HepG2 (cell line): ENCODE data around the gene TRPM5. TPM values are rescaled to one million over a fixed set of nuclear protein-coding genes. Genes with fewer than 3 reads are reported as not detected.

ENCODE experiments used
- ATAC-seq: fragments of 200-7000 bp; cut with Tn5 transposase; 3 replicates; pipeline ENCODE4 v1.9.1; 2020; ENCODE audit warnings: mild to moderate bottlenecking, moderate library complexity
- BruUV-seq: library from RNA; stranded (reverse); fragments of 400-500 nt; replicated peaks from 2 replicates; lab custom pipeline; 2021; lab: Mats Ljungman, UMichigan
- CTCF ChIA-PET: fragments of 300-600 bp; formaldehyde crosslinking; extraction: SDS; loops from one replicate; lab custom pipeline; 2021; ENCODE audit warnings: low total read pairs, inconsistent platforms, low intra/inter-chr PET ratio; lab: Yijun Ruan, JAX
- POLR2A ChIA-PET: fragments of 350-600 bp; sonication (Branson Sonifier 250); formaldehyde crosslinking; loops from one replicate; lab custom pipeline; 2020; ENCODE audit warnings: antibody characterized with exemption, inconsistent platforms; lab: Yijun Ruan, JAX
- DNase-seq: peaks from one replicate; pipeline ENCODE4 v3.0.0-alpha.2; 2015; ENCODE audit warnings: low spot score
- FAIRE-seq: peaks from 3 replicates; lab custom pipeline; 2011; peaks lifted over from hg19 to GRCh38; lab: Jason Lieb, UNC
- H2AFZ ChIP-seq: one replicate; pipeline ENCODE4 v1.6.1; 2011; ENCODE audit warnings: low read length, inconsistent platforms
- H3K27ac ChIP-seq: fragments of 300-600 bp; 3 replicates; pipeline ENCODE4 v1.8.0; 2011; ENCODE audit warnings: mixed run types, mild to moderate bottlenecking, mixed read lengths, low read length, inconsistent platforms; ENCODE audit not compliant: insufficient read depth; ENCODE audit errors: extremely low read length
- H3K27me3 ChIP-seq, 2 experiments: fragments of 200-600 bp in 1 of 2; 2 replicates in 1 of 2; 3 replicates in 1 of 2; pipeline versions ENCODE4 v1.6.0 to v1.8.0; 2011; ENCODE audit warnings: low read length in 2 of 2, mild to moderate bottlenecking in 2 of 2, moderate library complexity in 2 of 2, inconsistent platforms in 1 of 2; ENCODE audit not compliant: insufficient read depth in 2 of 2, control insufficient read depth in 1 of 2
- H3K36me3 ChIP-seq, 2 experiments: fragments of 200-600 bp in 1 of 2; replicated peaks in 1 of 2; 2 replicates in 1 of 2; 3 replicates in 1 of 2; pipeline versions ENCODE4 v1.5.1 to v1.8.0; 2011; ENCODE audit warnings: low read length in 2 of 2, inconsistent platforms in 1 of 2; ENCODE audit not compliant: insufficient read depth in 2 of 2, control insufficient read depth in 1 of 2
- H3K4me1 ChIP-seq: 2 replicates; pipeline ENCODE4 v1.5.1; 2012; ENCODE audit warnings: low read length, inconsistent platforms; ENCODE audit not compliant: insufficient read depth
- H3K4me2 ChIP-seq: 2 replicates; pipeline ENCODE4 v1.6.0; 2011; ENCODE audit warnings: low read depth, low read length, inconsistent platforms
- H3K4me3 ChIP-seq, 3 experiments: fragments of 200-600 bp in 1 of 3; sonication (generic), shearing (Covaris generic) in 1 of 3; replicated peaks in 1 of 3; 2 replicates each; pipeline ENCODE4 v1.5.1; 2011 to 2016; ENCODE audit warnings: low read length in 3 of 3, inconsistent platforms in 2 of 3, low read depth in 2 of 3, mild to moderate bottlenecking in 2 of 3, control low read depth in 1 of 3, mixed read lengths in 1 of 3; ENCODE audit not compliant: insufficient read depth in 1 of 3
- H3K79me2 ChIP-seq: one replicate; pipeline ENCODE4 v1.6.1; 2011; ENCODE audit warnings: low read length, inconsistent platforms; ENCODE audit not compliant: insufficient read depth
- H3K9ac ChIP-seq: 2 replicates; pipeline ENCODE4 v1.6.0; 2011; ENCODE audit warnings: mild to moderate bottlenecking, low read depth, low read length, inconsistent platforms; ENCODE audit not compliant: insufficient read depth
- H3K9me3 ChIP-seq: 2 replicates; pipeline ENCODE4 v1.5.1; 2012; ENCODE audit warnings: mild to moderate bottlenecking, low read length
- H4K20me1 ChIP-seq: 2 replicates; pipeline ENCODE4 v1.6.0; 2011; ENCODE audit warnings: inconsistent platforms, mild to moderate bottlenecking, low read length, moderate library complexity; ENCODE audit not compliant: insufficient read depth
- GZF1 ChIP-seq: sonication (generic); formaldehyde crosslinking; IDR thresholded peaks from 2 replicates; pipeline ENCODE4 v1.5.1; 2020; ENCODE audit warnings: mild to moderate bottlenecking, missing genetic modification reagents
- PHF20 ChIP-seq: sonication (generic); formaldehyde crosslinking; IDR thresholded peaks from 2 replicates; pipeline ENCODE4 v1.5.0; 2020; ENCODE audit warnings: mild to moderate bottlenecking, missing genetic modification reagents
- RELA ChIP-seq: sonication (generic); formaldehyde crosslinking; IDR thresholded peaks from 2 replicates; pipeline ENCODE4 v1.4.0; 2020; ENCODE audit warnings: missing genetic modification reagents
- ZKSCAN8 ChIP-seq: IDR thresholded peaks from 2 replicates; pipeline ENCODE4 v1.6.1; 2016; ENCODE audit warnings: borderline replicate concordance, missing genetic modification reagents, missing compliant biosample characterization
- ZNF17 ChIP-seq: sonication (generic); formaldehyde crosslinking; IDR thresholded peaks from 2 replicates; pipeline ENCODE4 v1.5.0; 2020; ENCODE audit warnings: mild to moderate bottlenecking, missing genetic modification reagents
- ZNF589 ChIP-seq: sonication (generic); formaldehyde crosslinking; conservative IDR thresholded peaks from 2 replicates; pipeline ENCODE4 v1.8.0; 2022; ENCODE audit warnings: mild to moderate bottlenecking, moderate library complexity, missing genetic modification reagents
- ZNF878 ChIP-seq: sonication (generic); formaldehyde crosslinking; IDR thresholded peaks from 2 replicates; pipeline ENCODE4 v1.8.1; 2023; ENCODE audit warnings: mild to moderate bottlenecking, missing genetic modification reagents, moderate library complexity
- ZSCAN21 ChIP-seq: sonication (generic); formaldehyde crosslinking; IDR thresholded peaks from 2 replicates; pipeline ENCODE4 v1.8.0; 2022; ENCODE audit warnings: mild to moderate bottlenecking, missing genetic modification reagents, moderate library complexity, borderline replicate concordance
- ZSCAN30 ChIP-seq: sonication (generic); formaldehyde crosslinking; IDR thresholded peaks from 2 replicates; pipeline ENCODE4 v1.5.0; 2020; ENCODE audit warnings: mild to moderate bottlenecking, missing genetic modification reagents
- WGBS: methylation state at CpG from one replicate; pipeline ENCODE4 v1.1.6; 2017; ENCODE audit warnings: low lambda C conversion rate; 5-methylcytosine and 5-hydroxymethylcytosine counted together
- in situ Hi-C: cut with HindIII; loops from 2 replicates; pipeline ENCODE4 v1.10.0; 2017; ENCODE audit warnings: low pct_unique_long_range_greater_than_20kb; ENCODE audit not compliant: extremely low pct_ligation_motif_present
- intact Hi-C: fragments of 100-400 bp; cut with micrococcal nuclease; formaldehyde crosslinking; loops from one replicate; pipeline ENCODE4 v1.10.0; 2022; ENCODE audit not compliant: unreplicated experiment
- polyA plus RNA-seq, 8 experiments: library from polyadenylated mRNA; depleted of rRNA in 3 of 8; stranded (reverse) in 7 of 8; unstranded in 1 of 8; fragments of >200 nt; fragmentation: Illumina TruSeq in 4 of 8; extraction: Trizol in 4 of 8; gene quantifications; 2 replicates each; pipeline versions ENCODE4 v1.2.1 to v1.2.3, GENCODE V29; 2011 to 2016; ENCODE audit warnings: low read depth in 4 of 8, missing spikeins in 1 of 8, mixed read lengths in 1 of 8; ENCODE audit not compliant: insufficient read depth in 1 of 8
- total RNA-seq, 5 experiments: library from RNA; depleted of rRNA; stranded (reverse); fragments of >200 nt; fragmentation: Illumina TruSeq; extraction: Trizol; gene quantifications; 2 replicates each; pipeline ENCODE4 v1.2.3, GENCODE V29; 2016; ENCODE audit warnings: low read depth in 1 of 5
- TF ChIP-seq, protein P1 (sequence below): sonication (generic); formaldehyde crosslinking; IDR thresholded peaks from 2 replicates; pipeline ENCODE4 v1.4.0; 2020; ENCODE audit warnings: missing genetic modification reagents
- TF ChIP-seq, protein P2 (sequence below): sonication (generic); formaldehyde crosslinking; IDR thresholded peaks from 2 replicates; pipeline ENCODE4 v1.5.0; 2020; ENCODE audit warnings: mild to moderate bottlenecking, missing genetic modification reagents, borderline replicate concordance
- TF ChIP-seq, protein P3 (sequence below): sonication (generic); formaldehyde crosslinking; IDR thresholded peaks from 2 replicates; pipeline ENCODE4 v1.4.0; 2020; ENCODE audit warnings: missing genetic modification reagents, mild to moderate bottlenecking, borderline replicate concordance

Gene TRPM5
- total and polyA plus RNA-seq, 2 of the 13 experiments (the other 11 are each of a cell fraction or from before 2014, with no cell fraction given), result 0.12 TPM; not detected in 1

DNA sequence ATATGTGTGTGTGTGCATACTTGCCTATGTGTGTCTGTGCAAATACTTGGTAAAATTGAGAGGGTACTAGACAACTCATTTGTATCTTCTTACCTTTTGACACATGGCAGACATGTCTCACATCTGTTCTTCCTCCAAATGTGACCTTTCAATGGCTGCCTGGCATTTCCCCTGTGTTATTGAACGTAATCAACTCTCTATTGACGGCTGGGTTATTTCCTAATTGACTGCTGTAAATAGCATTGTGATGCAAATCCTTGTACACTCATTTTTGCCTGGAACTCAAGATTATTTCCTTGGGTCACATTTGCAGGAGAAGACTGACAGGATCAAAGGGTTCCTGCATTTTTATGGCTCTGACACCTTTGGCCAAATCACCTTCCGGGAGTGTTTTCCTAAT lies 37.9 kb upstream of the TRPM5 start:
- H3K36me3 ChIP-seq, result no peaks in the 10 kb centered on the region
- H3K9ac ChIP-seq, result no peak overlapping the region
- H4K20me1 ChIP-seq, result peaks cover 4% of the 10 kb centered on the region; the same call in 1 of the 2 replicates
- FAIRE-seq, result no peak
- 10% methylated on average over 3 of the region's 3 CpGs for WGBS
- BruUV-seq, result no TSS peak
- POLR2A ChIA-PET, result no interaction called here
- no peak overlapping the region for H3K4me3 ChIP-seq
- no peak overlapping the region for H3K4me2 ChIP-seq
- no peaks in the 10 kb centered on the region for H3K4me1 ChIP-seq
- no peak overlapping the region for H2AFZ ChIP-seq
- CTCF ChIA-PET, result no interaction called here
- no peaks in the 10 kb centered on the region for H3K79me2 ChIP-seq
- no peak overlapping the region for H3K27ac ChIP-seq
- peaks cover 5% of the 10 kb centered on the region; the same call in 1 of the 2 replicates for H3K9me3 ChIP-seq
- in situ Hi-C loops, result no loop called here
- intact Hi-C loops, result no loop called here
- ATAC-seq, result no peak
- peaks cover 4 to 28% of the 10 kb centered on the region in 2 experiments; a peak in 4 of 5 replicates for H3K27me3 ChIP-seq
- DNase-seq, result no peak
- TF ChIP-seq ZNF878 (CRISPR knock-in tag) (no peak), PHF20 (CRISPR knock-in tag) (no peak), ZSCAN30 (CRISPR knock-in tag) (no peak), ZKSCAN8 (no peak), ZNF17 (CRISPR knock-in tag) (no peak), ZNF589 (no peak), GZF1 (CRISPR knock-in tag) (no peak), RELA (CRISPR knock-in tag) (no peak), ZSCAN21 (CRISPR knock-in tag) (no peak)
- TF ChIP-seq, protein P1, sequence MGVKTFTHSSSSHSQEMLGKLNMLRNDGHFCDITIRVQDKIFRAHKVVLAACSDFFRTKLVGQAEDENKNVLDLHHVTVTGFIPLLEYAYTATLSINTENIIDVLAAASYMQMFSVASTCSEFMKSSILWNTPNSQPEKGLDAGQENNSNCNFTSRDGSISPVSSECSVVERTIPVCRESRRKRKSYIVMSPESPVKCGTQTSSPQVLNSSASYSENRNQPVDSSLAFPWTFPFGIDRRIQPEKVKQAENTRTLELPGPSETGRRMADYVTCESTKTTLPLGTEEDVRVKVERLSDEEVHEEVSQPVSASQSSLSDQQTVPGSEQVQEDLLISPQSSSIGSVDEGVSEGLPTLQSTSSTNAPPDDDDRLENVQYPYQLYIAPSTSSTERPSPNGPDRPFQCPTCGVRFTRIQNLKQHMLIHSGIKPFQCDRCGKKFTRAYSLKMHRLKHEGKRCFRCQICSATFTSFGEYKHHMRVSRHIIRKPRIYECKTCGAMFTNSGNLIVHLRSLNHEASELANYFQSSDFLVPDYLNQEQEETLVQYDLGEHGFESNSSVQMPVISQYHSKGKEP (CRISPR knock-in tag), result no peak
- TF ChIP-seq, protein P2, sequence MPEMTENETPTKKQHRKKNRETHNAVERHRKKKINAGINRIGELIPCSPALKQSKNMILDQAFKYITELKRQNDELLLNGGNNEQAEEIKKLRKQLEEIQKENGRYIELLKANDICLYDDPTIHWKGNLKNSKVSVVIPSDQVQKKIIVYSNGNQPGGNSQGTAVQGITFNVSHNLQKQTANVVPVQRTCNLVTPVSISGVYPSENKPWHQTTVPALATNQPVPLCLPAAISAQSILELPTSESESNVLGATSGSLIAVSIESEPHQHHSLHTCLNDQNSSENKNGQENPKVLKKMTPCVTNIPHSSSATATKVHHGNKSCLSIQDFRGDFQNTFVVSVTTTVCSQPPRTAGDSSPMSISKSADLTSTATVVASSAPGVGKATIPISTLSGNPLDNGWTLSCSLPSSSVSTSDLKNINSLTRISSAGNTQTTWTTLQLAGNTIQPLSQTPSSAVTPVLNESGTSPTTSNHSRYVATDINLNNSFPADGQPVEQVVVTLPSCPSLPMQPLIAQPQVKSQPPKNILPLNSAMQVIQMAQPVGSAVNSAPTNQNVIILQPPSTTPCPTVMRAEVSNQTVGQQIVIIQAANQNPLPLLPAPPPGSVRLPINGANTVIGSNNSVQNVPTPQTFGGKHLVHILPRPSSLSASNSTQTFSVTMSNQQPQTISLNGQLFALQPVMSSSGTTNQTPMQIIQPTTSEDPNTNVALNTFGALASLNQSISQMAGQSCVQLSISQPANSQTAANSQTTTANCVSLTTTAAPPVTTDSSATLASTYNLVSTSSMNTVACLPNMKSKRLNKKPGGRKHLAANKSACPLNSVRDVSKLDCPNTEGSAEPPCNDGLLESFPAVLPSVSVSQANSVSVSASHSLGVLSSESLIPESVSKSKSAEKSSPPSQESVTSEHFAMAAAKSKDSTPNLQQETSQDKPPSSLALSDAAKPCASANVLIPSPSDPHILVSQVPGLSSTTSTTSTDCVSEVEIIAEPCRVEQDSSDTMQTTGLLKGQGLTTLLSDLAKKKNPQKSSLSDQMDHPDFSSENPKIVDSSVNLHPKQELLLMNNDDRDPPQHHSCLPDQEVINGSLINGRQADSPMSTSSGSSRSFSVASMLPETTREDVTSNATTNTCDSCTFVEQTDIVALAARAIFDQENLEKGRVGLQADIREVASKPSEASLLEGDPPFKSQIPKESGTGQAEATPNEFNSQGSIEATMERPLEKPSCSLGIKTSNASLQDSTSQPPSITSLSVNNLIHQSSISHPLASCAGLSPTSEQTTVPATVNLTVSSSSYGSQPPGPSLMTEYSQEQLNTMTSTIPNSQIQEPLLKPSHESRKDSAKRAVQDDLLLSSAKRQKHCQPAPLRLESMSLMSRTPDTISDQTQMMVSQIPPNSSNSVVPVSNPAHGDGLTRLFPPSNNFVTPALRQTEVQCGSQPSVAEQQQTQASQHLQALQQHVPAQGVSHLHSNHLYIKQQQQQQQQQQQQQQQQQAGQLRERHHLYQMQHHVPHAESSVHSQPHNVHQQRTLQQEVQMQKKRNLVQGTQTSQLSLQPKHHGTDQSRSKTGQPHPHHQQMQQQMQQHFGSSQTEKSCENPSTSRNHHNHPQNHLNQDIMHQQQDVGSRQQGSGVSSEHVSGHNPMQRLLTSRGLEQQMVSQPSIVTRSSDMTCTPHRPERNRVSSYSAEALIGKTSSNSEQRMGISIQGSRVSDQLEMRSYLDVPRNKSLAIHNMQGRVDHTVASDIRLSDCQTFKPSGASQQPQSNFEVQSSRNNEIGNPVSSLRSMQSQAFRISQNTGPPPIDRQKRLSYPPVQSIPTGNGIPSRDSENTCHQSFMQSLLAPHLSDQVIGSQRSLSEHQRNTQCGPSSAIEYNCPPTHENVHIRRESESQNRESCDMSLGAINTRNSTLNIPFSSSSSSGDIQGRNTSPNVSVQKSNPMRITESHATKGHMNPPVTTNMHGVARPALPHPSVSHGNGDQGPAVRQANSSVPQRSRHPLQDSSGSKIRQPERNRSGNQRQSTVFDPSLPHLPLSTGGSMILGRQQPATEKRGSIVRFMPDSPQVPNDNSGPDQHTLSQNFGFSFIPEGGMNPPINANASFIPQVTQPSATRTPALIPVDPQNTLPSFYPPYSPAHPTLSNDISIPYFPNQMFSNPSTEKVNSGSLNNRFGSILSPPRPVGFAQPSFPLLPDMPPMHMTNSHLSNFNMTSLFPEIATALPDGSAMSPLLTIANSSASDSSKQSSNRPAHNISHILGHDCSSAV, result no peak
- TF ChIP-seq, protein P3, sequence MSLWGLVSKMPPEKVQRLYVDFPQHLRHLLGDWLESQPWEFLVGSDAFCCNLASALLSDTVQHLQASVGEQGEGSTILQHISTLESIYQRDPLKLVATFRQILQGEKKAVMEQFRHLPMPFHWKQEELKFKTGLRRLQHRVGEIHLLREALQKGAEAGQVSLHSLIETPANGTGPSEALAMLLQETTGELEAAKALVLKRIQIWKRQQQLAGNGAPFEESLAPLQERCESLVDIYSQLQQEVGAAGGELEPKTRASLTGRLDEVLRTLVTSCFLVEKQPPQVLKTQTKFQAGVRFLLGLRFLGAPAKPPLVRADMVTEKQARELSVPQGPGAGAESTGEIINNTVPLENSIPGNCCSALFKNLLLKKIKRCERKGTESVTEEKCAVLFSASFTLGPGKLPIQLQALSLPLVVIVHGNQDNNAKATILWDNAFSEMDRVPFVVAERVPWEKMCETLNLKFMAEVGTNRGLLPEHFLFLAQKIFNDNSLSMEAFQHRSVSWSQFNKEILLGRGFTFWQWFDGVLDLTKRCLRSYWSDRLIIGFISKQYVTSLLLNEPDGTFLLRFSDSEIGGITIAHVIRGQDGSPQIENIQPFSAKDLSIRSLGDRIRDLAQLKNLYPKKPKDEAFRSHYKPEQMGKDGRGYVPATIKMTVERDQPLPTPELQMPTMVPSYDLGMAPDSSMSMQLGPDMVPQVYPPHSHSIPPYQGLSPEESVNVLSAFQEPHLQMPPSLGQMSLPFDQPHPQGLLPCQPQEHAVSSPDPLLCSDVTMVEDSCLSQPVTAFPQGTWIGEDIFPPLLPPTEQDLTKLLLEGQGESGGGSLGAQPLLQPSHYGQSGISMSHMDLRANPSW (CRISPR knock-in tag), result no peak
